GM12801 (cell line): ENCODE measurements around the gene FGR.

ENCODE experiments used
- CTCF ChIP-seq: IDR thresholded peaks from one replicate; pipeline ENCODE4 v1.5.1; 2011; ENCODE audit warnings: control low read depth; ENCODE audit not compliant: insufficient read length; ENCODE audit errors: extremely low read depth

FGR gene

GRCh38 chr1:27655151-27655937, 20.4 kb upstream of the FGR start:
- no peak for TF ChIP-seq CTCF

GRCh38 chr1:27652111-27652864, 17.3 kb upstream of the FGR start:
- no peak for TF ChIP-seq CTCF

GRCh38 chr1:27650539-27651175, 15.7 kb upstream of the FGR start:
- no peak for TF ChIP-seq CTCF

GRCh38 chr1:27650171-27650538, 15.2 kb upstream of the FGR start:
- no peak for TF ChIP-seq CTCF

- no peak for TF ChIP-seq CTCF
Measured at GRCh38 chr1:27649306-27649635, 14.3 kb upstream of the FGR start.

GRCh38 chr1:27648602-27649305, 13.8 kb upstream of the FGR start:
- no peak for TF ChIP-seq CTCF

GRCh38 chr1:27647328-27647727, 12.3 kb upstream of the FGR start:
- no peak for TF ChIP-seq CTCF
